GOT3 (cell line): ENCODE results near the gene SV2A.
A peak's percentile ranks its signal among the peaks of the same experiment; 100 is the strongest.
"Not testable (repeated sequence)": the region's sequence is repeated elsewhere in the genome, so short reads cannot be mapped to it uniquely, and the experiment has no call there.

Experiments
- DNase-seq: peaks from one replicate; lab custom pipeline; 2025; ENCODE audit warnings: mixed read lengths; lab: John Stamatoyannopoulos, UW

SV2A gene

GRCh38 chr1:149928401-149928724, 10.7 kb upstream of the SV2A start:
- DNase-seq: no peak

- peak; percentile 77 for DNase-seq
Measured at GRCh38 chr1:149927563-149928400, 10.1 kb upstream of the SV2A start, which contains the start of gene SF3B4. SF3B4 (minus strand) TSS chr1:149927803; CDS start chr1:149927759, 44 bp downstream.

GRCh38 chr1:149927056-149927562, 9.5 kb upstream of the SV2A start:
- no peak for DNase-seq

- DNase-seq: no peak
Measured at GRCh38 chr1:149926296-149926695, 8.7 kb upstream of the SV2A start.

GRCh38 chr1:149925751-149926150, 8.1 kb upstream of the SV2A start:
- no peak for DNase-seq

GRCh38 chr1:149925345-149925744, 7.7 kb upstream of the SV2A start:
- no peak for DNase-seq

- DNase-seq: no peak
Measured at GRCh38 chr1:149923626-149924025, 6.0 kb upstream of the SV2A start.

- DNase-seq: no peak
Measured at GRCh38 chr1:149916898-149917252, 769 bp downstream of the SV2A start.

GRCh38 chr1:149916193-149916897, 1.3 kb downstream of the SV2A start:
- DNase-seq: no peak

GRCh38 chr1:149915429-149916192, 2.0 kb downstream of the SV2A start:
- DNase-seq: no peak

GRCh38 chr1:149914545-149914944, 3.1 kb downstream of the SV2A start:
- no peak for DNase-seq

GRCh38 chr1:149906570-149907075, 11.0 kb downstream of the SV2A start:
- no peak for DNase-seq

GRCh38 chr1:149903836-149904491, 13.7 kb downstream of the SV2A start:
- no peak for DNase-seq

GRCh38 chr1:149899460-149900284, 18.0 kb downstream of the SV2A start, which contains the start of gene BOLA1:
BOLA1 (plus strand) TSS chr1:149899568; CDS start chr1:149900060, 492 bp downstream.
- DNase-seq: peak; percentile 37

- no peak for DNase-seq
Measured at GRCh38 chr1:149896575-149896974, 21.1 kb downstream of the SV2A start.

- DNase-seq: no peak
Measured at GRCh38 chr1:149888999-149889289, 28.7 kb downstream of the SV2A start.

- peak; percentile 42 for DNase-seq
Measured at GRCh38 chr1:149888247-149888998, 29.2 kb downstream of the SV2A start.

GRCh38 chr1:149887456-149888246, 30.0 kb downstream of the SV2A start:
- DNase-seq: peak; percentile 77

GRCh38 chr1:149887196-149887455, 30.5 kb downstream of the SV2A start:
- not testable (repeated sequence) for DNase-seq
